Left colon (tissue), 2 donors: ENCODE data around the gene NEGR1. TPM values are rescaled to one million over a fixed set of nuclear protein-coding genes. Genes with fewer than 3 reads are reported as not detected.

Experiments used
- ATAC-seq: fragments of 200-7000 bp; cut with Tn5 transposase; one replicate; pipeline ENCODE4 v1.9.1; 2020; ENCODE audit warnings: mild to moderate bottlenecking, moderate library complexity
- DNase-seq, 2 donors: peaks; one replicate each; pipeline ENCODE4 v3.0.0-alpha.2; 2020
- intact Hi-C, 2 donors: fragments of 100-400 bp; cut with DNase I in 1 of 2; cut with micrococcal nuclease in 1 of 2; formaldehyde crosslinking; loops; one replicate each; pipeline versions ENCODE4 v1.11.2 to v1.14.0; 2022; cut with DNase I, micrococcal nuclease
- total RNA-seq, 2 donors: library from RNA; stranded (reverse); fragmentation: NEBNext Ultra II Directional; extraction: Animal tissue kit (Norgen Biotek cat#: 25700); gene quantifications; one replicate each; pipeline ENCODE4 v1.2.1, GENCODE V29; 2021
- donor health status: DM: no; HTN: no; CAD: no.
- donor health status: DM: yes; HTN: yes; CAD: no.

The NEGR1 gene
- total RNA-seq, 2 donors from 2014 or later, result 4.2 to 13.1 TPM

DNA sequence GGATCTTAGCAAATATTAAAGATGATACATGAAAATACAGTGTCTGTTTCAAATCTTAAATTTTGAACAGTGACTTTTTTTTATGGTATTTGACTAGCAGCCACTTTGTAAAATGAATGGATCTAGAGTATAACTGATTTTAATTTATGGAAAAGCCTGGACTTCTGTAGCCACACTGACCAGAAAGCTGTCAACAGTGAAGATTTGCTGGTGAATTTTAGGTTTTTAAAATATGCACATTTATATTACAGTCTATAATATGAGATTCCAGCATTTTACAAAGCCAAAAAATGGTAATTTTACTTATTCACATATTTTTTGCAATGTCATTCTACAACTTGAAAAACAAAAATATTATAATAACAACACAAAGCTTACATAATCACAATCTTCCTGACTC is 131.8 kb downstream of the NEGR1 start:
- intact Hi-C loops, result no loop called here
- DNase-seq (no peak), ATAC-seq (no peak)

DNA sequence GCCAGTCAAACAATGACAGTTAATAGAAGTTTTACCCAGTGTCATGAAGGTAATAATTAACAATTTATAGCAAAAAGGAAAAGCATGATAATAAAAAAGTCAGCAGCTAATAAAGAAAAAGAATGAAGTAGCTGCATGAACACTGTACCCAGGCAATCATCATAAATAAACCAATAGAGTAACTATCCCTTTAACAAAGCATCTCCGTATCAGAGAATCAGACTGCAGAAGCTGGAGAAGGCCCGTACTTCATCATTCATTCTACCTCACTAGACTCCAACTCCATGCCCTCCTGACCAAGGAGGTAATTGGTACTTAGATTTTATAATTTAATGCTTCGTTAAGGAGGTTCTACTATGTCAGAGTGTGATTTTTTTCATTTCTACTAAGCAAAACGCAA is 140.5 kb downstream of the NEGR1 start:
- intact Hi-C loops, result no loop called here
- ATAC-seq (no peak), DNase-seq (no peak)

DNA sequence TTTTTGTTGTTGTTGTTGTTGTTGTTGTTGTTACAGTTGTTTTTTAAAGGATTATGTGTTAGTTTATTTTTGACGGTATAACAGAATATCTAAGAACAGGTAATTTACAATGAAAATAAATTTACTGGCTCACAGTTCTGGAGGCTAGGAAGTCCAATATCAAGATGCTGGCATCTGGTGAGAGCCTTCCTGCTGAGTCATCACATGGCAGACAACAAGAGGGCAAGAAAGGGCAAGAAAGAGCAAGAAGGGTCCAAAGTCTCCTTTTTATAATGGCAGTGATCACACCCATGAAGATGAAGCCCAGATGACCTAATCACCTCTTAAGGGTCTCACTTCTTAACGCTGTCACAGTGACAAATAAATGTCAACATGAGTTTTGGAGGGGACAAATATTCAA is 142.1 kb downstream of the NEGR1 start:
- ATAC-seq (no peak), DNase-seq (no peak)
- intact Hi-C loops, result no loop called here

DNA sequence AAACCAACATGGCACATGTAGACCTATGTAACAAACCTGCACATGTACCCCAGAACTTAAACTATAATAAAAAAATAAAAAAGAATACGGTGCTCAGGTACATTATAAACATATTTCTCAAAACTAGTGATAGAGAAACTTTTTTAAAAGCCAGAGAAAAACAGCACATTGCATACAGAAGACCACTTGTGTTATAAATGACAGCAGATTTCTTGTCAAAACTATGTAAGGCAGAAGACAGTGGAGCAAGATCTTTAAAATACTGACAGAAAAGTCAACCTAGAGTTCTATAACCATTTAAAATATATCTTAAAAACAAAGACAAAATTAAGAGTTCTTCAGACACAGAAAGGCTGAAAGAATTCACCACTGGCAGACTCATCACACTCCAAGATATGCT is 144.7 kb downstream of the NEGR1 start:
- intact Hi-C loops, result no loop called here
- no peak for ATAC-seq
- no peak for DNase-seq

DNA sequence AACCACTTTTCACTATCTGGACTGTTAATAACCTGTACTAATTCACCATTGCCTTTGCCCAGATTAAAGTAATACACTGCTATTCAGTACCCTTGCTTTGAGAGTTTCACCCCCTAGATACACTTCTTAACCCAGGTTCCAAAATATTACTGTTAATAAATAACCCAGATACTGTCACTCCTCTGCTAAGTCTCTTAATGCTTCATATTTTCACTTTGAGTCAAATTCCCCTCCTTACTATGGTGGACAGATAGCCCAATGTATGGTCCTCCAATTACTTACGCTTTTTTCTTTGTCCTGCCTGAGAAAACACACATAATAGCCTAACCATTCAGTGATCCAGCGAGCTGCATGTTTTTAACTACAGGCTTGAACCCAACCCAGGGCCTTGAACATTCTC is 152.5 kb downstream of the NEGR1 start:
- no peak for ATAC-seq
- no peak for DNase-seq
- intact Hi-C loops, result no loop called here

DNA sequence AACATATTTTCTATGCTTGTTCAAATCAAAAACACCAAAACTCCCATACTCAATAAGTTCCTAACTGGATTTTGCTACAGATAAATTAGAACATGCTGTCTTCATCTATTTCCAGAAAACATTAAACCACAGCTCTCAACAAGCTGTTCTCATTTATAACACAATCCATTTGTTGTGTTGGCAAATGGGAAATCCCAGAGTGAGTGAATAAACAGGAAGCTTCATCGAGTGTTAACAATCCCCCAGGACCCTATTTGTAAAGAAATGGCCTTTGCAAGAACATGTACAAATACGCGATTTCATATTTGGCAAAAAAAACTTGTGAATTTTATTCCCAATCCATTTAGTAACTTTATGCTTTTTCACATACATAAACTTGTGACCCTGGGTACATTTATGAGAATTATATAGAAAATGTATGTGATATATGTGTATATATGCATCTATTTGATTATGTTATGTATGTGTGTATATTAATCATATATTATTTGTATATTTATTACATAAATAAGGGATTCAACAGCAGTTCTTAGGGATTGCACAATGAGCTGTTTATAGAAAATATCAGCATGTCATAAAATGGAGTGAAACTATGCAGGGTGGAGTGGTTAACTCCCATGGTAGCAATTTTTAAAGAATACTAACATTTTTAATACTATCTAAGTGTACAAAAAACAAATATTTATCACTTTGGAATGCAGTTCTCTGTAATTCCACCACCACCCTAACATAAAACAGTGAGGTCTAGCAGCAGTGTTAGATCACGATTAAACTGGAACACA is 160.0 kb downstream of the NEGR1 start:
- no peak for DNase-seq
- intact Hi-C loops, result no loop called here
- ATAC-seq, result no peak

DNA sequence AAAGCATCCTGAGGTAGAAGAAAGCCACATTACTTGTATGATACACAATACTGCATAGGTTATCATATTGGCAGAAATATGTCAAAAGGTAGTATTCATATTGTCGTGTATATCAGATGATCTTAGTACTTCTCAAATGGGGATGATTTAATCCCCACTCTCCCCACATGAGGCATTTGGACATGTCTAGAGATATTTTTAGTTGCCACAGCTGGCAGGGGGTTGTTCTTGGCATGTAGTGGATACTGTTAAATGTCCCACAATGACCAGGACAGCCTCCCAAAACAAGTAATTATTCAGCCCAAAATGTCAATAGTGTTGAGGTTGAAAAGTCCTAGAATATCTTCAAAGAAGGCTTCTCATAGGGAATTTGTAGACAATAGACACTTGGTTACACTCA is 162.8 kb downstream of the NEGR1 start:
- intact Hi-C loops, result no loop called here
- ATAC-seq, result no peak
- DNase-seq, result no peak

DNA sequence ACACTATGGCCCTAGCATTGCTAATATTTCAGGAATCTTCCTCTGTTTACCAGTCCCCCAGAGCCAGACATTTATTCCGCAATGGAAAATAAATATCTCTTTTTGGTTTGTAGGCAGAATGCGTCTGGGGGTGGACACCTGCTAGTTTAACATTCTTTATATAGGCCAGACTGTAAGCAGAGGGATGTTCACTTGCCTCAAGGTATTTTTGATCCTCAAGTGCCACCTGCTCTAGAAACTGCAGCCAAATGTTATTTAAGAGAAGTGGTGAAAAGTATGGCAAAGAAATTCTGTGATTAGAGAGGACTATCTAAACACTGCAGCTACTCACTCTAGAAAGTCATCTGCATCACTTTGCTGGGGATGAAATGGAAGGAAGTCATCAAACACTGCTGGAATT is 164.7 kb downstream of the NEGR1 start:
- ATAC-seq, result no peak

DNA sequence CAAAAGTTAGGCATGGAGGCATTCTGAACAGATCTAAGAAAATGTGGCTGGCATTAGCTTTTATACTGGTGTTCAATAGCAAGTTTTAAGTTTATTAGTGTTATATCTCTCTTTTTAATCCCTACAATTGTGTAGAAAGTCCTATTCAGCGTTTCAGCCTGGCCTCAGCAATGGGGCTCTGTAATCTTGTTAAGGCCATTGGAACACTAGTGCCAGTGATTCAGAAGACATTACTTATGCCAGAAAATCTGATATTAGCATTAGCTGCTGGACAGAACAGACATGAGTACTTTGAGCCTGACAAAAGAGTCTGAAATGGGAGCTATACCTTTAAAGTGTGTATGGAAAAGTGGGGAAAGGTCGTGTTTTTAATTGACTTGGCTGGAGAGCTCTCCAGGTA is 167.0 kb downstream of the NEGR1 start:
- intact Hi-C loops, result no loop called here
- DNase-seq, result no peak
- no peak for ATAC-seq

More for the DNA sequence above, 164.7 kb downstream of the NEGR1 start:
- no peak for DNase-seq
- intact Hi-C loops, result no loop called here

DNA sequence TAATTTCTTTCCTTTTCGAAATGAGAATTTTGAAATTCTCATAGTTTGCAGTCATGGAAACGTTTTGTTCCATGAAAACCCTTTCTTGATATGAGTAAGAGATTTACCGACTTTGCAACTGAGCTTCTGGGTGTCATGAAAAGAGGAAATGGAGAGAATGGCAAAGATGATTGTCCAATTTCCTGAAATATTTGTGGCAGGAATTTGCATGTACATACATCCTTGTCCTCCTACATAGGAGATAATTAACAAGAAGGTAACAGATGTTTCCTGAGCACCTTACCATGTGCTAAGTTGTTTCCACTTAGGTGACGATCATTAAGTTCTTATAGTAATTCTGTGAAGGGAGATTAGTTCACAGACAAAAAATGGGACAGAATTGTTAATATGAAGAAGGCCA is 170.7 kb downstream of the NEGR1 start:
- no peak for ATAC-seq
- intact Hi-C loops, result no loop called here
- DNase-seq, result no peak

DNA sequence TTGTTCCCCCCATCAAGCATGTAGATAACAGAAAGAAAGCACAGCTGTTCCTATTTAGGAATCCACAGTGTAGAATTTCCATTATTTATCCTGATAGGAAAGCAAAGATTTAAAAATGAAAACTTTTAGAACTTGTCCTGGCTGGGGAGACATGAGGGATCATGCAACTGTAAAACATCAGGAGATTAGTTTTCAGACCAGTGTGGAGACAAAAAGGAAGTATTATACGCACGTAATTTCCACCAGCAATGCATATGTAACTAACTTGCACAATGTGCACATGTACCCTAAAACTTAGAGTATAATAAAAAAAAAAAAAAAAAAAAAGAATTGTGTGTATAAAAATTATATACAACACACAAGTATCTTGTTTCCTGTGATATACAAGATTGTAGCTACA is 172.4 kb downstream of the NEGR1 start:
- no peak for DNase-seq
- no peak for ATAC-seq
- intact Hi-C loops, result no loop called here

DNA sequence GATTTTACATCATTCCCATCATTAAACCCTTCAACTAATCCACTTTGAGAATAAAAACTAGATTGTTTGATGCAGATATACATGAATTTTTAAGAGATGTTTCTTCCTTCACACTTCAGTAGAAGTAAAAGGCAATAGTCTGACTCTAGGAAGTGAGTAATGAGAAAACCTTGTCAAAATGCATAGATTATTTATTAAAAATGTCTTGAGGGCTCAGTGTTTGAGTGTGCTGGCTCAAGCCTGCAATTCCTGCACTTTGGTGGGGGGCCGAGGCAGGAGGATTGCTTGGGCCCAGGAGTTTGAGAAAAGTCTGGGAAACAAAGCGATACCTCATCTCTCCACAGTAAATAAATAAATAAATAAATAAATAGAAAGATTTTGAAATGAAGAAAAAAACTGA is 177.1 kb downstream of the NEGR1 start:
- ATAC-seq, result no peak
- intact Hi-C loops, result no loop called here
- no peak for DNase-seq

DNA sequence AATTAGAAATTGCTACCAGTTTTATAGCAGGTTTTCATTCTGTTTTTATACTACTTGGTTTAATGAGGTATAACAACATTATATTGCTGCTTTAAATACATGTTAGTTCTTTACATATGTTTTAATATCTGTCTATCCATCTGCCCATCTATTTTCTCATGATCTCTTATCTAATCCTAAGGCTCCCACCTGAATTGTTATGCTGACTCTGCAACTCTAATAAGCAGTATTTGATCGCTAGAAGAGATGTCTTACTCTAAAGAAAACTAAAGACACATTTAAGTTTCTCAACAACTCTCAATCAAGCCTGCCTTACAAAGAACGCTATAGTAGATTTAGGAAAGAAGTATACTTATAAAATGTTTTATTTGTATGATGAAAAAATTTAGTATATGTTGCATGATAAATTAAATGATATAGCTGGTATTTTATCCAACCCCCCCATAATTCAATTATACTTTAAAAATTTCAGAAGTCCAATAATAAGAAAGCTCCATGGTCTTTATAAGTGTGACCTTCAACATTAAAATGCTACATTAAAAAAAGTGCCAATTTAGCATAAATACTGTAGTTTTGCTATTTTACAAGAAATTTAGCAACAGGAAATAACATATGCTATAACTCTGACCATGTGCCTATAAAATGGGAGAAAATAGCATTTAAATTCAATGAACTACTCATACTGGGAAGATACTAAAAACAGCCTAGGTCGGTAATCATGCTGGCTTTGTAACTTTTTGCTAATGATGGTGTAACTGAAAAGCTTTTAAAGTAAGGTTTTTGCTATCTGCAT is 180.3 kb downstream of the NEGR1 start:
- ATAC-seq (no peak), DNase-seq (no peak)
- intact Hi-C loops, result no loop called here

DNA sequence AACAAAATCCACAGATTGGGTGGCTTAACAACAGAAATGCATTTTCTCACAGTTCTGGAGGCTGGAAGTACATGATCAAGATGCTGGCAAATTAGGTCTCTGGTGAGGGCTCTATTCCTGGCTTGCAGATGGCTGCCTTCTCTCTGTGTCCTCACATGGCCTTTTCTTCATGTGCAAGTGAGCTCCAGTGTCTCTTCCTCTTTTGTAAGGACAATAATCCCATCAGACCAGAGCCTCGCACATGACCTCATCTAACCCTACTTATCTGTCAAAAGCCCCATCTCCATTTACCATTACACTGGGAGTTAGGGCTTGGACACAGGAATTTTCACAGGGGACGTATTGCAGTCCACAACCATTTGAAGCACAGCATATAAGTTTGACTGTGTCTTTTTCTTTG is 181.6 kb downstream of the NEGR1 start:
- ATAC-seq (no peak), DNase-seq (no peak)
- intact Hi-C loops, result no loop called here

DNA sequence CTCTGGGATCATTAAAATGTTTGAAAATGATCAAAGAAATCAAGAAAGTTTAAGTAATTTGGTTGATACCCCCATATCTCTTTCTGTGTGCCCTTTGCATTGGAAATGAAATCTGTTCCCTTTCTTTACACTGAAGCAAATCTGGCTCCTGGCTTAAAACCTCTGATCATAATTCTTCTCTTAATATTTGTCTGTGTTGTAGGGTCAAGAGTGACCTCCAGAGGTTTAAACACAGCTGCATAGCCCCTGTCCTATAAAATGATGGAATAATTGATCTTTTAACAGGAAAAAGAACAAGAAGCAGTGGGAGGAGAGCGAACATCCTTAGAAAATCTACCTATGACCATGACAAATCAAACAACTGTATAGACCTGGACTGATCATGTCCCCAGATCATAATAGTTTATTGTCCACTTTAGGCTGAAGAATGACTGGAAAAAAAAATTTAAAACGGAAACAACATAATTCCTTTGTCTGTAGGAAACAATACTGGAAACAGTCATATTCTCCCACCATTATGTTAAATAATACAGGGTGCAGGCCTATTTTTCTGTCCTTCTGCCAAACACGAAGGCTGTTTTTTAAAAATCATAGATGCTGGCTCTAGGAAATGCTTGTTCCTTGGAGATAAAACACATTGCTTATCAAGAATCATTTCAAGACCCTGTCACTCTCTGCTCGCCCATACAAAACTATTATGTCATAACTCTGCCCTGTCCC is 184.3 kb downstream of the NEGR1 start:
- DNase-seq, result no peak
- intact Hi-C loops, result no loop called here
- ATAC-seq, result no peak

DNA sequence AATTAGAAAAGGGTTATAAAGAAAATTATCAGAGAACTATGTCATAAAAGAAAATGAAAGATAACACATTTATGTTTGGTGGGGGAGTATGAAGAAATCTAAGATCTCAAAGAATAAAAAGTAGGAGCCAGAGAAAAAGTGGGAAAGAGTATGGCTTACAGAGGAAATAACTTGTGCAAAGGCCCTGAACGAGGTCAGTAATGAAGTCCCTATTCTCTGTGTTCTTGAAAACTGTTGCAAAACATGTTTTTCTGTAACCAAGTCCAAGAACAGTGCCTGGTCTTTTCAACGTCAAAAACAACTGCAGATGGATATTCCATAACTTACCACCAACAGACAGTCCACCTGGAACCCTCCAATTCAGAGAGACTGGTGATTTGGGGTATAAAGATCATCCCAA is 188.1 kb downstream of the NEGR1 start:
- intact Hi-C loops, result no loop called here
- DNase-seq, result no peak

DNA sequence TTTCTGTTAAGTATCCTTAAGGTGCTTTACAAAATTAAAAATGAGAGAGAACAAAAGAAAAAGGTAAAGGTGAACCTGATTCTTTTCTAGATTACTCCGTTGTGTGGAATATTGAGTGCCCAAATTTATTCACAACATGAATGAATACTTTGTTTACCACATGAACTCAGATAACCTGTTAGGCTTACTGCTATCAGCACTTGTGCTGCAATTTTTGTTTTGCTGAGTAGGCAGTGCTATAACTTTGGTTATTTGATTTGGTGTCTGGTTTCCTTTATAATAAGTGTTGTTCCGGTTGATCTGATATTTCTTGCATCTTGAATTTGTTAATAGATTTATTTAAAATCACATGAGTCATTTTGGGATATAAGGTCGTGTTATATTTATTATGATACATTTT is 195.9 kb downstream of the NEGR1 start:
- intact Hi-C loops, result no loop called here
- ATAC-seq (no peak), DNase-seq (no peak)

More for the DNA sequence above, 188.1 kb downstream of the NEGR1 start:
- no peak for ATAC-seq

DNA sequence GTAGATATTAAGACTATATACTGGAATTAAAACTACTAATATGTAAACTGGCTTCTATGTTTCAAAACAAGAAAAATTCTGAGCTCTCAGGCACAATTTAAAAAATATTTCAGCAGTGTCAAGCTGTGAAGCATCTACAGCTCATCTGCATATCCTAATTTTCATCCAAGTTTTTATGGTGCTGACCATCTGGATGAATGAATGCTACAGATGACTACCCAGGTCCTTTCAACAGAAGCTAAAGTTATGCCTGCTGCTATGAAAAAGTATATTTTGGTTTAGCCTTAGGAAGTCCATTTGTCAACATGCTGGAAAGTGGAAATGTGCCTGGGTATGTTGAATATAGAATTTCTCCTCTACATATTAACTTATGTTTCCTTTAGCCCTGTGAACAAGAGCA is 206.9 kb downstream of the NEGR1 start:
- no peak for ATAC-seq
- DNase-seq, result no peak
- intact Hi-C loops, result no loop called here

DNA sequence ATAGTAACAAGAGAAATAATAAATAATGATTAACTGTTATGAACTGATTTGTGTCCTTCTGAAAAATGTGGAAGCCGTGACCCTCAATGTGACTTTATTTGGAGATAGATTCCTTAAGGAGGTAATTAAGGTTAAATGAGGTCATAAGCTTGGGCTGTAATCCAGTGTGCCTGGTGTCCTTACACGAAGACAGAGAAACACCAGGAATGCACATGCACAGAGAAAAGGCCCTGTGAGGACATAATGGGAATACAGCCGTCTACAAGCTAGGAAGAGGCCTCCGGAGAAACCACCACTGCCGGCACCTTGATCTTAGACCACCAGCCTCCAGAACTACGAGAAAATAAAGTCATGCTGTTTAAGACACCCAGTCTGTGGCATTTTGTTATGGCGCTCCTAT is 215.9 kb downstream of the NEGR1 start:
- DNase-seq (no peak), ATAC-seq (no peak)
- intact Hi-C loops, result loop anchor here in 1 of 2 donors (10.0 kb wide), 1 partner anchor 218 kb away; the partner anchor contains the start of gene NEGR1
